Esophagus squamous epithelium (tissue), 4 donors: ENCODE results near the gene KRTAP5-11.

Experiments
- CTCF ChIP-seq, 6 experiments: fragments of 450-650 bp in 4 of 6; fragments of 200-600 bp in 2 of 6; sonication (generic) in 2 of 6; IDR thresholded peaks; one replicate each; pipeline ENCODE4 v1.5.1; 2016 to 2019; ENCODE audit warnings: antibody characterized with exemption in 6 of 6, mild to moderate bottlenecking in 4 of 6, moderate library complexity in 4 of 6
- POLR2A ChIP-seq, 4 donors: fragments of 450-650 bp; IDR thresholded peaks; one replicate each; pipeline ENCODE4 v1.6.1; 2017; ENCODE audit warnings: antibody characterized with exemption in 4 of 4, mild to moderate bottlenecking in 4 of 4, moderate library complexity in 3 of 4

DNA sequence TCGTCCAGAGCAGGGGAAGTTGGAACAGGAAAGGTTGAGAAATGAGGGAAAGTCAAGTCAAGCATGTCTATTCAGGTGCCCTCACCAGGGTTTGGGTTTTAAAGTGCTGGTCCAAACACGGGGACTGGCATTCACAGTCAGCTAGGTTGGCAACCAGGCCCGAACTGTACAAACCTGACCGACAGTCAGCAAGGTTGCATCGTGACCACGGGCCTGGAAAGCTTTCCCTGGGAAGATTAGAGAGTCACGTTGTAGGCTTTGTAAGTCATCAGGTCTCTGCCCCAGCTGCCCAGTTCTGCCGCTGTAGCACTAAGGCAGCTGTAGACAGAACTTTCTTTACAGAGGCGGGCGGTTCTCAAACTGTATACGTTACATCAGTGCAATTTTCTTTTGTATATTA, 9.9 kb downstream of the KRTAP5-11 start:
- TF ChIP-seq CTCF (IDR thresholded peaks at IDR 0.05) = no peak
- no peak for TF ChIP-seq POLR2A (IDR thresholded peaks at IDR 0.05)
